Psoas muscle (tissue), 8 donors: ENCODE results near the gene DIABLO. TPM values are rescaled to one million over a fixed set of nuclear protein-coding genes. Genes with fewer than 3 reads are reported as not detected.
"Not testable (repeated sequence)": the region's sequence is repeated elsewhere in the genome, so short reads cannot be mapped to it uniquely, and the experiment has no call there.

Experiments used
- ATAC-seq, 4 donors: fragments of 200-7000 bp; cut with Tn5 transposase; one replicate each; pipeline ENCODE4 v1.9.1; 2020; ENCODE audit warnings: moderate library complexity in 3 of 4, mild to moderate bottlenecking in 2 of 4
- DNase-seq, 2 donors: peaks; one replicate each; pipeline ENCODE4 v3.0.0-alpha.2; 2020
- H3K27ac ChIP-seq: fragments of 200-600 bp; one replicate; pipeline ENCODE4 v1.8.0; 2022
- H3K27me3 ChIP-seq, 3 donors: fragments of 200-600 bp in 1 of 3; one replicate each; pipeline versions ENCODE4 v1.6.1 to v1.8.0; 2013 to 2022; ENCODE audit warnings: low read length in 2 of 3, mild to moderate bottlenecking in 2 of 3, moderate library complexity in 1 of 3; ENCODE audit not compliant: insufficient read depth in 3 of 3
- H3K36me3 ChIP-seq, 2 donors: fragments of 200-600 bp in 1 of 2; one replicate each; pipeline versions ENCODE4 v1.6.1 to v1.8.0; 2013 to 2022; ENCODE audit warnings: low read depth in 1 of 2, mild to moderate bottlenecking in 1 of 2, moderate library complexity in 1 of 2; ENCODE audit not compliant: insufficient read depth in 1 of 2
- H3K4me1 ChIP-seq: fragments of 200-600 bp; one replicate; pipeline ENCODE4 v1.8.0; 2022
- H3K4me3 ChIP-seq: fragments of 200-600 bp; one replicate; pipeline ENCODE4 v1.8.0; 2022; ENCODE audit warnings: mild to moderate bottlenecking
- H3K9me3 ChIP-seq: fragments of 200-600 bp; one replicate; pipeline ENCODE4 v1.8.0; 2022
- CTCF ChIP-seq: fragments of 200-600 bp; IDR thresholded peaks from one replicate; pipeline ENCODE4 v1.8.0; 2022; ENCODE audit warnings: antibody characterized with exemption
- WGBS, 3 donors: extraction: QIAGEN DNeasy Blood & Tissue Kit; methylation state at CpG; one replicate each; pipeline versions ENCODE4 v1.1.6 to v1.1.7; 2013; 5-methylcytosine and 5-hydroxymethylcytosine counted together
- intact Hi-C, 2 donors: fragments of 100-400 bp; cut with DNase I; formaldehyde crosslinking; loops; one replicate each; pipeline versions ENCODE4 v1.11.0 to v1.14.2; 2022
- polyA plus RNA-seq, 3 donors: library from polyadenylated mRNA; stranded (reverse); fragments of 200-250 nt; gene quantifications; one replicate each; pipeline ENCODE4 v1.2.3, GENCODE V29; 2013
- total RNA-seq, 4 donors: library from RNA; stranded (reverse); fragmentation: NEBNext Ultra II Directional in 2 of 4; extraction: Animal tissue kit (Norgen Biotek cat#: 25700) in 2 of 4; gene quantifications; one replicate each; pipeline versions ENCODE4 v1.2.1 to v1.2.4, GENCODE V29; 2021 to 2023
- donor health status: healthy with polysubstance abuse.
- donor health status: DM: no; HTN: no; CAD: no; lungs with moderate emphysema.
- donor health status: Bipolar disorder and iron deficiency.
- donor health status: healthy.
- donor health status: DM: yes; HTN: yes; CAD: no.
- donor health status: DM: no; HTN: no; CAD: no.
- donor health status: DM: no; HTN: no; CAD: no.
- donor health status: DM: yes; HTN: yes; CAD: no.

DIABLO gene
- total and polyA plus RNA-seq, 7 donors: 24.4 to 109 (median 35.3) TPM

DNA sequence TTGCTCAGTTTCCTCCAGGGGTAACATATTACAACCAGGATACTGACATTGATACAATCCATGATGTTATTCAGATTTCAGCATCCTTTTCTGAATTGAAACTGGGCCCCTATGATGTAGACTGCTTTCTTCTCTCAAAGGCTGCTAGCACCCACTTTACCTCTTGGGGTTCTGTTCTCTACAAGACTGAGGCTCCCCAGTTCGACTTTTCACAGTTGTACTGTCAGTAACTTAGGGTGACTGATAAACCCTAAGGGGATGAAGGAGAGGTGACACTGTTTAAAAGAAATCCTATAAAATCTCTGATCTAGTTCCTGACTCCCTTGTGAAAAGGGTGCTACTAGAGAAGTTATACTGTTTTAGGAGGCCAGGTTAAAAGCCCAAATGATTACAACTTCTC is 39.6 kb upstream of the DIABLO start:
- 8 to 15% (median 14%) methylated on average over 1 of the region's 1 CpG for whole genome bisulfite sequencing, 3 donors

DNA sequence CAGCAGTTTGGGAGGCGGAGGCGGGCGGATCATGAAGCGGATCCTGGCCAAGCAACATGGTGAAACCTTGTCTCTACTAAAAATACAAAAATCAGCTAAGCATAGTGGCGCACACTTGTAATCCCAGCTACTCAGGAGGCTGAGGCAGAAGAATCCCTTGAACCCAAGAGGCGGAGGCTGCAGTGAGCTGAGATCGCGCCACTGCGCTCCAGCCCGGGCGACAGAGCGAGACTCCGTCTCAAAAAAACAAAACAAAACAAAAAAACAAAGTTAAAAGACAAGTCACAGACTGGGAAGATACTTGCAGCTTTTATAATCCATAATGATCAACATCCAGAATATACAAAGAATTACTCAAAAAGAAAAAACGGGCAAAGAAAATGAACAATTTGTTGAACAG is 34.9 kb upstream of the DIABLO start:
- H3K27me3 ChIP-seq, H3K9me3 ChIP-seq, DNase-seq, H3K27ac ChIP-seq, intact Hi-C loops, H3K4me3 ChIP-seq, ATAC-seq, H3K4me1 ChIP-seq: not testable (repeated sequence)
- peaks cover 2 to 86% of the 10 kb centered on the region in 2 donors for H3K36me3 ChIP-seq
- WGBS, 3 donors: 89 to 99% (median 90%) methylated on average over 13 to 14 of the region's 14 CpGs

More for the DNA sequence above, 39.6 kb upstream of the DIABLO start:
- DNase-seq (no peak), ATAC-seq (no peak)
- H3K4me1 ChIP-seq: peaks cover 13% of the 10 kb centered on the region
- no peak for TF ChIP-seq CTCF
- H3K36me3 ChIP-seq: peaks cover 0 to 46% of the 10 kb centered on the region in 2 donors
- H3K9me3 ChIP-seq: no peaks in the 10 kb centered on the region
- no peaks in the 10 kb centered on the region for H3K27me3 ChIP-seq
- peak overlapping the region; percentile 99 for H3K4me3 ChIP-seq
- peak overlapping the region; percentile 89 for H3K27ac ChIP-seq
- intact Hi-C loops: loop anchor here in 1 of 2 donors (2.0 kb wide), 1 partner anchor 257 kb away; no protein-coding TSS in a partner anchor

DNA sequence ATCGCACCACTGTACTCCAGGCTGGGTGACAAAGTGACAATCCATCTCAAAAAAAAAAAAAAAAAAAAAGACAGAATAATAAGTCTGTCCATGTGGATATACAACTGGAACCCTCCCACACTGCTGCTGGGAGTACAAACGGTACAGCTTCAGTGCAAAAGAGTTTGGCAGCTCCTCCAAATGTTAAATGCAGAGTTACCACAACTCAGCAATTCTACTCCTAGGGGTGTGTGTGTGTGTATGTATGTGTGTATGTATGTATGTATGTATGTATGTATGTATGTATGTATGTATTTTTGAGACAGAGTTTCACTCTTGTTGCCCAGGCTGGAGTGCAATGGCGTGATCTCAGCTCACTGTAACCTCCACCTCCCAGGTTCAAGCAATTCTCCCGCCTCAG is 33.1 kb upstream of the DIABLO start:
- H3K4me3 ChIP-seq, ATAC-seq, H3K9me3 ChIP-seq, H3K4me1 ChIP-seq, DNase-seq, intact Hi-C loops, H3K27ac ChIP-seq, H3K27me3 ChIP-seq: not testable (repeated sequence)
- 81 to 91% (median 87%) methylated on average over 4 of the region's 4 CpGs for WGBS, 3 donors
- H3K36me3 ChIP-seq: peaks cover 2 to 91% of the 10 kb centered on the region in 2 donors

- intact Hi-C loops, H3K9me3 ChIP-seq: not testable (repeated sequence)
- H3K36me3 ChIP-seq: peaks cover 2 to 89% of the 10 kb centered on the region in 2 donors
Measured at GRCh38 chr12:122258462-122258861, 32.6 kb upstream of the DIABLO start.

GRCh38 chr12:122250536-122250935 is 24.7 kb upstream of the DIABLO start:
- H3K27ac ChIP-seq: no peak overlapping the region
- H3K4me3 ChIP-seq: no peak overlapping the region
- no peaks in the 10 kb centered on the region for H3K27me3 ChIP-seq
- no peak for ATAC-seq
- H3K4me1 ChIP-seq: no peaks in the 10 kb centered on the region
- 91 to 93% (median 93%) methylated on average over 8 of the region's 8 CpGs for WGBS, 3 donors
- DNase-seq: no peak
- no peaks in the 10 kb centered on the region for H3K9me3 ChIP-seq
- H3K36me3 ChIP-seq: peaks cover 3 to 57% of the 10 kb centered on the region in 2 donors
- TF ChIP-seq CTCF: no peak
- intact Hi-C loops: no loop called here

More at GRCh38 chr12:122258462-122258861, 32.6 kb upstream of the DIABLO start:
- not testable (repeated sequence) for DNase-seq, ATAC-seq, H3K4me1 ChIP-seq, H3K27ac ChIP-seq, H3K4me3 ChIP-seq, H3K27me3 ChIP-seq
- WGBS, 3 donors: 92 to 100% (median 93%) methylated on average over 4 of the region's 4 CpGs

GRCh38 chr12:122250047-122250446 is 24.2 kb upstream of the DIABLO start:
- no peaks in the 10 kb centered on the region for H3K9me3 ChIP-seq
- H3K4me1 ChIP-seq: no peaks in the 10 kb centered on the region
- H3K27ac ChIP-seq: no peak overlapping the region
- H3K36me3 ChIP-seq: peaks cover 3 to 55% of the 10 kb centered on the region in 2 donors
- H3K27me3 ChIP-seq: no peaks in the 10 kb centered on the region
- intact Hi-C loops: no loop called here
- TF ChIP-seq CTCF: no peak
- no peak overlapping the region for H3K4me3 ChIP-seq
- peak in 3 of 4 donors; percentile 50 to 58 (median 58) for ATAC-seq
- WGBS, 3 donors: 39 to 80% (median 50%) methylated on average over 6 of the region's 6 CpGs
- no peak for DNase-seq
